GM12872 (cell line): Measurements from ENCODE around the gene SLC41A3.

Source experiments
- TF ChIP-seq, protein P1 (sequence below): IDR thresholded peaks from 3 replicates; pipeline ENCODE4 v1.5.1; 2011; ENCODE audit warnings: low read depth, mild to moderate bottlenecking, low read length, moderate library complexity; ENCODE audit not compliant: insufficient read depth

Gene SLC41A3

DNA sequence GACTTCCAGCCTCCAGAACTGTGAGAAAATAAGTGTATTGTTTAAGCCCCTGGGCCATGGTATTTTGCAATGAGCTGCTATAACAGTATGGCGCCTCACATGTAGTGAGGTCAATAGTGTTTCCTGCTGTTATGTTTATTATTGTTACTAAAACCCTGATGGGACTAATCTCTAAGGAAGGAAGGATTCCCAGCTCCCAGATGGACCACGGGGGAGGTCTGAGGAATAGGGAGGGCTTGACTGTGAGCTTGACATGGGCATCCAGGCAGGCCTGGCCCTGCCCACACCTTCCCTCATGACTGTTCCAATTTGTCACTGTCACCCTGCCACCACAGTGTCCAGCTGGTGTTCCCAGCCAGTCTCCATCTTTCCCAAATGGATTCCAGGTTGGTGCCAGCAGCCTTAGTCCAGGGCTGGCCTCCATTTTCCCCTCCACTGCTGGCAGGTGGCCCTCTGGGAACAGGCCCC, 14.5 kb upstream of the SLC41A3 start:
- TF ChIP-seq, protein P1, sequence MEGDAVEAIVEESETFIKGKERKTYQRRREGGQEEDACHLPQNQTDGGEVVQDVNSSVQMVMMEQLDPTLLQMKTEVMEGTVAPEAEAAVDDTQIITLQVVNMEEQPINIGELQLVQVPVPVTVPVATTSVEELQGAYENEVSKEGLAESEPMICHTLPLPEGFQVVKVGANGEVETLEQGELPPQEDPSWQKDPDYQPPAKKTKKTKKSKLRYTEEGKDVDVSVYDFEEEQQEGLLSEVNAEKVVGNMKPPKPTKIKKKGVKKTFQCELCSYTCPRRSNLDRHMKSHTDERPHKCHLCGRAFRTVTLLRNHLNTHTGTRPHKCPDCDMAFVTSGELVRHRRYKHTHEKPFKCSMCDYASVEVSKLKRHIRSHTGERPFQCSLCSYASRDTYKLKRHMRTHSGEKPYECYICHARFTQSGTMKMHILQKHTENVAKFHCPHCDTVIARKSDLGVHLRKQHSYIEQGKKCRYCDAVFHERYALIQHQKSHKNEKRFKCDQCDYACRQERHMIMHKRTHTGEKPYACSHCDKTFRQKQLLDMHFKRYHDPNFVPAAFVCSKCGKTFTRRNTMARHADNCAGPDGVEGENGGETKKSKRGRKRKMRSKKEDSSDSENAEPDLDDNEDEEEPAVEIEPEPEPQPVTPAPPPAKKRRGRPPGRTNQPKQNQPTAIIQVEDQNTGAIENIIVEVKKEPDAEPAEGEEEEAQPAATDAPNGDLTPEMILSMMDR = no peak

DNA sequence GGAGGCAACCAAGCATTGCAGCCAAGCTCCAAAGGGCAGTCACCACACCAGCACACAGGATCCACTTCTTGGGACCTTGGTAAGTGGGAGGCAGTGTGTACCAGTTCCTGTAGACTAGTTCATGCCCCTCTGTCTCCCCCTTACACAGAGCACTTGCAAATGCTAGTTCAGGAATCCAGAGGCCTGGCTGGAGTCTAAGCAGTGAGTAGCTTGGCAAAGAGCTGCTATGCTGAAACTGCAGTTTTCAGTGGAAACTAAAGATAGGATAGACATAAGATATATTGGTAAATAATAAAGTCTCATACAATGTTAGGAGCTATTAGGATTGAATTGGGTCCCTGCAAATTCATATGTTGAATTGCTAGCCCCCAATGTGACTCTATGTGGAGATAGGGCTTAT, 13.9 kb upstream of the SLC41A3 start:
- TF ChIP-seq, protein P1 = no peak

DNA sequence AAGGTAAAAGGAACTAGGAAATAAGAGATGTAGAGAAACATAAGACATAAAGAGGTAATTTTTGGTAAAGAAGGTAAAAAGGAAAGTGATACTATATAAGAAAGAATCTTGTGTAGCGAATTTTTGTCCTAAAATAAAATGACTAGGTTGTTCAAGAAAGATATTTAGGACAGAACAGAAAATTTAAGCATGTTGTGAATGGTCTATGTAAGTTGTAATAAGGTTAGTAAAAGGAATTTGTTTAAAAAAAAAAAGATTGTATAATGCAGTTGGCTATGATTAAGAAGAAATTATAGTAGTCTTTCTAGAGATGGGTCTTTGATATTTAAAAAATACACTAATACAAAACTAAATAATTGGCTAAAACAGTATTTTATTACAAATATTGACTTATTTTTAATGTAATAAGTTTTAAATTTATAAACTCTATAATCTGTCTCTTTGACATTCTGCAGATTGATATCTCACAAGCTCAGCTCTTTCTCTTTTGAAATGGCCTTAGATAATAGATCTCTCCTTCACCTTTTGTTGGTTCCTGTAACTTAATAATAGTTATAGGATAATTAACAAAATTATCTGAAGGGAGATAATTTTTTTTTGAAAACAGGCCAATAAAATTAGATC, 3.7 kb upstream of the SLC41A3 start:
- TF ChIP-seq, protein P1 = no peak

DNA sequence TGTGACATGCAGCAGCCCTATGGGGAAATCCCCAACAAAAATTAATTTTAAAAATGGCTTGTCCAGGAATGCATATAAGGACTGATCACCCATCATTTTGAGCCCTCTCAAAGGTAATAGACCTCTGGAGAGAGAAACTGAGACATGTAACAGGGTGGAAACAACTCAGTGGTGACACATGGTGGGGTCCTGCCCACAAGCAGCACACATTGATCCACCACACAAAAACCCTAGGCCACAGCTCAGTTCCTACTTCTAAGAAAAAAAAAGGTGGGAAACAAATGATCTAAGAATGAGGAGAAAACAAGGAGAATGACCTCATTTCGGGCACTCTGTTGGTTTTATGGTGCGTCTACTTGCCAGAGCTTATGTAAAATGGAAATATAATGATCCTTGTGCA, 1.9 kb upstream of the SLC41A3 start:
- TF ChIP-seq, protein P1 = no peak

DNA sequence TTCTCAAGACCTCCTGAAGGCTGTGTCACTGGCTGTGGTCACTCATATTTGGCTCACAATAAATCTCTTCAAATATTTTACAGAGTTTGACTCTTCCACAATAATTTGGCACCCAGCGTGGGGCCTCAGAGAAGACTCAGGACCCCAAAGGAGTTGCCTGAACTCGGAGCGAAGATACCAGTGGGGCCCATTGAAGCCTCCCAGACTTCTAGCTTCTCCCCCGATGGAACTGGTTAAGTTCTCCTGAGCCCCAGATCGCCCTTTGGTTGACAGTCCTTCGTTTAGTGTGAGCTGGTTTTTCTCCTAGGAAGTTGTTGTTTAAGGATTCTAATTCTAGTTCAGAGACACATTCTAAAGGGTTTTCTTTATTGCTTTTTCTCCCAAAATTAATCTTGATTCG, 1.4 kb upstream of the SLC41A3 start:
- TF ChIP-seq, protein P1 = no peak

DNA sequence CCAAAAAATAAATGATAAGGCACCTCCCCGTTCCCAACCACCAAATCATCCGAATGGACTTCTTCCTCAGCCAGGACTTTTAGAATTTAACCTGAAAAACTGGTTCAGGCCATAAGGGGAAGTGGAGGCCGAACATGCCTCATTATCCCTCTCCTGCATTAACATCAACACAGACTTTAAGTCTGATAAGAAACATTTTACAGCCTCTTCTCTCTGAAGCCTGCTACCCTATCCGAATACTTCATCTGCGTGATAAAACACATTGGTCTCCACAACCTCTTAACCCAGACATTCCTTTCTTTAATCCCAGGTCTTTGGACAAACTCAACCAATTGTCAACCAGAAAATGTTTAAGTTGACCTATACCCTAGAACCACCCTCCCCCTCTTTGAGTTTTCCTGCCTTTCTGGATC, 850 bp upstream of the SLC41A3 start:
- TF ChIP-seq, protein P1 = no peak

DNA sequence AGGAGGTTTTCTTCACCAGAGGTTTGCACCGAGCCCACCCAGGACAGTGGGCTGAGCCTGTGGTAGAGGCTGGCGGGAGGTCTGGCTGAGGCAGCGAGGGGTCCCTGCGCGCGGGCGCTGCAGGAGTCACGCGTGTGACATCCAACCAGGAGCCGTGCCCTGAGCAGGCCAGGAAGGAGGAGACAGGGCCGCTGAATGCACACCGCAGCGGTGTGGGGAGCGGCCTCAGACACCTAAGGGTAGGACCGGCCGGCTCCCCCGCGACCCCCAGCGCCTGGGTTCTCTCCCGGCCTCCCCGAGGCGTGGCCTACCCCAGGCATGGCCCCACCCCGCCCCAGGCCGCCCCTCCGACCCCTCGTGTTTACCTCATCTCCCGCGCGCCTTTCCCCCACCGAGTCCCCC, 412 bp downstream of the SLC41A3 start:
- TF ChIP-seq, protein P1 = no peak

DNA sequence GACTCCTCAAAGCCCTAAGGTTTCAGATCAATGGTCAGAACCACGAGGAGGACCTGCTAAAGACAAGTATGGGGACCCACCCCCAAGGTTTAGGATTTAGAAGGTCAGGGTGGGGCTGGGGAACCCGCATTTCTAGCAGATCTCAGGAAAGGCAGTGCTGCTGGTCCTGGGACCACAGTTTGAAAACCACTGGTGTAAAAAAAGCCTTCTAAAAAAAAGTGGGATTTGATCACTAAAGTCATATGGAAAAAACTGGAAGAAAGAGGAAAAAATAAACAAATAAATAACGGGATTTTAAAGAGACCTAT, 832 bp downstream of the SLC41A3 start:
- TF ChIP-seq, protein P1 = no peak
